ENCODE measurements around the gene FNDC8. TPM values are rescaled to one million over a fixed set of nuclear protein-coding genes. Genes with fewer than 3 reads are reported as not detected.
"Not testable (repeated sequence)": the region's sequence is repeated elsewhere in the genome, so short reads cannot be mapped to it uniquely, and the experiment has no call there.

The FNDC8 gene
- total RNA-seq, 1 experiment from 2014 or later = 0.55 TPM

DNA sequence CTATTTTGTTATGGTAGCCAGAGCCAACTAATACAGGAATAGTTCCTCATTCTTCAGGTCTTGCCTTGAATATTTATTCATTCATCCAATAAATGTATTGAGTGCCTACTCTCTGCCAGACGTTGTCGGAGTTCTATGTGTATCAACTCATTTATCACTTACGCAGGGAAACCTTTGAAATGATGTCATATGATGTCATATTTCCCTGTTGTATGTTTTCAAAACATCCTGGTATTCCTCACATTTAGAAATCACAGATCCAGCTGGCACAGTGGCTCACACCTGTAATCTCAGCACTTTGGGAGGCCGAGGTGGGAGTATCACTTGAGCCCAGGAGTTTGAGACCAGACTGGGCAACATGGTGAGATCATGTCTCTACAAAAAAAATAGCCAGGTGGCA, 23.4 kb downstream of the FNDC8 start:
- no peaks in the 10 kb centered on the region for H3K27me3 ChIP-seq (ENCODE audit: control insufficient read depth, insufficient read depth, low read length)
- no peak overlapping the region for H3K4me3 ChIP-seq (ENCODE audit: insufficient read depth, low read depth, low read length)
- H3K36me3 ChIP-seq (replicated peaks; ENCODE audit: control insufficient read depth, insufficient read depth, low read length) = no peaks in the 10 kb centered on the region
- DNase-seq = no peak

DNA sequence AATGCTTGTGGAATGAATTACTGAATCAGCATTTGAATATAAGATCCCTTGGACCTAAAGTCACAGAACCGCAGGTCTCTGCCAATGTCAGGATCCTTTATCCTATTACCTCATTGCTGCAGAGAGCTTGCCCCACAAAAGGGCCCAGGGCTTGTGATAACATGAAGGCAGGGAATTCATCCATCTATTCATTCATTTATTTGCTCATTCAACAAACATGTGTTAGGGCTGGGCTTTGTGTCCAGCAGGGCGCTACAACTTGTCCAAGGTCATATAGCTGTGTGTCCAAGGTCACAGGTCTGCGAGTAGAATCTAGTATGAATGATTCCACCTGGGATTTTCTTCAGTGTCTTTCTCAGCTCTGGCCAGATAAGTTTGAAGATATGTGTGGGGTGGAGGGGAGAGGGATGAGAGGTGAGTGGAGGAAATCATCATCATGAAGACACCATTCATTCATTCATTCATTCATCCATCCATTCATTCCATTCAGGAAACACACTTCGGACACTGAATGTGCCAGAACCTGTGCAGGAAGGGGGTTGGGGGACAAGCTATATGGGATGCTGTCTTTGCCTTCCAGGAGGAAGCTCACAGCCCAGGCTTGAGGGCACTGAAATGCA, 24.9 kb downstream of the FNDC8 start:
- Histone ChIP-seq H3K36me3 (replicated peaks; ENCODE audit: control insufficient read depth, insufficient read depth, low read length) (no peaks in the 10 kb centered on the region), H3K4me3 (ENCODE audit: insufficient read depth, low read depth, low read length) (no peak overlapping the region), H3K27me3 (ENCODE audit: control insufficient read depth, insufficient read depth, low read length) (no peaks in the 10 kb centered on the region)
- DNase-seq = no peak

DNA sequence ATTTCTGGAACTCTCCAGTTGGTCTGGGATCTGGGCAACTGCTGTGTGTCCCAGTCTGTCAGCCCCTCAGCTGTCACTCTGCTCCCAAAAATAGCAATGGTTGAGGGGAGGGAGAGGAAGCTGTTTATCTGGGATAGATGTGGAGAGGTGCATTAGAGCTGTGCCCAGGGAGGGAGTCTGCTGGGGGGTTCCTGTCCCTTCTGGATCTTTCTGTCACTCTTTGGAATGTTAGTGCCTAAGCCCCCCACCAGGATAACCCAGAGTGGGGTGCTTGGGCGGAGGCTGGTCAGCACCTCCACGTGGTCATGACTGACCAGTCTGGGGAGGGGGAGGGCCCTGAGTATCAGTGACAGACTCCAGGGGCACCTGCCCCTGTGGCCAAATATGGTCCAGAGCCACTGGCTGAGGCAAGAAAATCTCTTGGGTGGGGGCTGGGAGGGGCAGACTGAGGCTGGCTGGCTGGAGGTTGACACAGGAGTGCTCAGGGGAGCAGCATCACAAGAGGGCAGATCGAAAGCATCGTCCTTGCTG, 26.0 kb downstream of the FNDC8 start, which contains the start of gene UNC45B:
TSS of gene UNC45B (plus strand) at position 443 of the 531 bp plus-strand sequence. CDS start 447 bp downstream, outside the sequence.
- DNase-seq = no peak
- Histone ChIP-seq H3K27me3 (ENCODE audit: control insufficient read depth, insufficient read depth, low read length) (no peaks in the 10 kb centered on the region), H3K36me3 (replicated peaks; ENCODE audit: control insufficient read depth, insufficient read depth, low read length) (no peaks in the 10 kb centered on the region), H3K4me3 (ENCODE audit: insufficient read depth, low read depth, low read length) (no peak within 1 kb of the TSS)

DNA sequence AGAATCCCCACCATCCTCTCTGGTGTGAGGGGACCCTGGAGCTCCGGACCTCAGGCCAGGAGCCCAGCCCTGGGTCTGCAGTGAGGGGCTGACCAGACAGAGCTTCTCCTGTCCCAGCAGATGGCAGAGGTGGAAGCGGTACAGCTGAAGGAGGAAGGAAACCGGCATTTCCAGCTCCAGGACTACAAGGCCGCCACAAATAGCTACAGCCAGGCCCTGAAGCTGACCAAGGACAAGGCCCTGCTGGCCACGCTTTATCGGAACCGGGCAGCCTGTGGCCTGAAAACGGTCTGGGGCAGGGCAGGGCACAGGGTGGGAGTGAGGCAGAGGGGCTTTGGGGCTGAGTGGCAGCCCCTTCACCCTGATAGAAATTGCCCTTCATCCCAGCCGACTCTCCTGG, 26.7 kb downstream of the FNDC8 start:
- DNase-seq = no peak
- no peak overlapping the region for H3K4me3 ChIP-seq (ENCODE audit: insufficient read depth, low read depth, low read length)
- H3K36me3 ChIP-seq (replicated peaks; ENCODE audit: control insufficient read depth, insufficient read depth, low read length) = no peaks in the 10 kb centered on the region
- H3K27me3 ChIP-seq (ENCODE audit: control insufficient read depth, insufficient read depth, low read length) = no peaks in the 10 kb centered on the region

DNA sequence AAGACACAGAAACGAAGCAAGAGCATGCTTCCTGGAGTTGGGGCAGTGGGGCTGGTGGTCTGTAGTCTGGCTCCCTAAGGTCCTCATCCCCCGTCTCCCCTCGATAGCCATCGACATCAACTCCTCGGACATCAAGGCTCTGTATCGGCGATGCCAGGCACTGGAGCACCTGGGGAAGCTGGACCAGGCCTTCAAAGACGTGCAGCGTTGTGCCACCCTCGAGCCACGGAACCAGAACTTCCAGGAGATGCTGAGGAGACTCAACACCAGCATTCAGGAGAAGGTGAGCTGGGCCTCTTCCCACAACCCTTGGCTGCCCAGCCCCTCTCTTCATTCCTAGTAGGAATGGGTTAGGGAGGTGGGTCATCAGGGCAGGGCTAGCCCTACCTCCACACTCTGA, 28.5 kb downstream of the FNDC8 start:
- H3K36me3 ChIP-seq (replicated peaks; ENCODE audit: control insufficient read depth, insufficient read depth, low read length) = no peaks in the 10 kb centered on the region
- no peak for DNase-seq
- H3K27me3 ChIP-seq (ENCODE audit: control insufficient read depth, insufficient read depth, low read length) = no peaks in the 10 kb centered on the region
- no peak overlapping the region for H3K4me3 ChIP-seq (ENCODE audit: insufficient read depth, low read depth, low read length)

DNA sequence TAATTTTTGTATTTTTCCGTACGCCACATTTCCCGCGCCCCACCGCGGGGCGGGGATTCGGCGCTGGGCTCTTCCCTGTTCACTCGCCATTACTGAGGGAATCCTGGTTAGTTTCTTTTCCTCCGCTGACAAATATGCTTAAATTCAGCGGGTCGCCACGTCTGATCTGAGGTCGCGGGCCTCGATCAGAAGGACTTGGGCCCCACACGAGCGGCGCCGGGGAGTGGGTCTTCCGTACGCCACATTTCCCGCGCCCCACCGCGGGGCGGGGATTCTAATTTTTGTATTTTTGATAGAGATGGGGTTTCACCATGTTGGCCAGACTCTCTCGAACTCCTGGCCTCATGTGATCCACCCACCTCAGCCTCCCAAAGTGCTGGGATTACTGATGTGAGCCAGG, 29.7 kb downstream of the FNDC8 start:
- H3K4me3 ChIP-seq (ENCODE audit: insufficient read depth, low read depth, low read length); H3K27me3 ChIP-seq (ENCODE audit: control insufficient read depth, insufficient read depth, low read length); DNase-seq; H3K36me3 ChIP-seq (replicated peaks; ENCODE audit: control insufficient read depth, insufficient read depth, low read length): not testable (repeated sequence)

DNA sequence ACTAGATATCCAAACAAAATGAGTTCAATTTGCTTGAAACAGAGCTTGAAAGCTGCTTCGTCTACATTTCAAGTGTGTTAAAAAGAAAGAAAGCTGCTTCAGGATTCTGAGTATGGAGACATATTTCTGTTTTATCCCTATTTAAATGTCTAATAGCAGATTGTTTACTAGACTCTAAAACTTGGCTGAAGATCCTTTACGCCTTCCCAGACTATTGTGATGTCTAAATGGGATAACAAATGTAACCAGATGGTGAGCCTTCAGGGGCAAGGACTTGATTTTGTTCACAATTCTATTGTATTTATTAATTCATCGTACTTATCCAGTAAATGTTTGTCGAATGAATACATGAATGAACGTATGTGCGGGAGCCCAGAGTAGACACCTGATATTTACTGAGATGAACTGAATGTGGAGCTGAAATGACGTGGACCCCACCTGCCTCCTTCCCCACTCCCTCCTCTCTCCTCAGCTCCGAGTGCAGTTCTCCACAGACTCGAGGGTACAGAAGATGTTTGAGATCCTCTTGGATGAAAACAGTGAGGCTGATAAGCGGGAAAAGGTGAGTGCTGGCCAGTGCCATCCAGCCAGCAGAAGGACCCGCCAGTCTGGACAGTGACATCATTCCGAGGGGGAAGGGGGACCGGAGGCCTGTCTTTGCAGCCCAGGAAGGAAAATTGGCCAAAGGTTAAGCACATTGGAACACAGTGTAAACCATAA, 31.2 kb downstream of the FNDC8 start:
- no peak overlapping the region for H3K4me3 ChIP-seq (ENCODE audit: insufficient read depth, low read depth, low read length)
- DNase-seq = no peak
- H3K36me3 ChIP-seq (replicated peaks; ENCODE audit: control insufficient read depth, insufficient read depth, low read length) = no peaks in the 10 kb centered on the region
- H3K27me3 ChIP-seq (ENCODE audit: control insufficient read depth, insufficient read depth, low read length) = no peaks in the 10 kb centered on the region

DNA sequence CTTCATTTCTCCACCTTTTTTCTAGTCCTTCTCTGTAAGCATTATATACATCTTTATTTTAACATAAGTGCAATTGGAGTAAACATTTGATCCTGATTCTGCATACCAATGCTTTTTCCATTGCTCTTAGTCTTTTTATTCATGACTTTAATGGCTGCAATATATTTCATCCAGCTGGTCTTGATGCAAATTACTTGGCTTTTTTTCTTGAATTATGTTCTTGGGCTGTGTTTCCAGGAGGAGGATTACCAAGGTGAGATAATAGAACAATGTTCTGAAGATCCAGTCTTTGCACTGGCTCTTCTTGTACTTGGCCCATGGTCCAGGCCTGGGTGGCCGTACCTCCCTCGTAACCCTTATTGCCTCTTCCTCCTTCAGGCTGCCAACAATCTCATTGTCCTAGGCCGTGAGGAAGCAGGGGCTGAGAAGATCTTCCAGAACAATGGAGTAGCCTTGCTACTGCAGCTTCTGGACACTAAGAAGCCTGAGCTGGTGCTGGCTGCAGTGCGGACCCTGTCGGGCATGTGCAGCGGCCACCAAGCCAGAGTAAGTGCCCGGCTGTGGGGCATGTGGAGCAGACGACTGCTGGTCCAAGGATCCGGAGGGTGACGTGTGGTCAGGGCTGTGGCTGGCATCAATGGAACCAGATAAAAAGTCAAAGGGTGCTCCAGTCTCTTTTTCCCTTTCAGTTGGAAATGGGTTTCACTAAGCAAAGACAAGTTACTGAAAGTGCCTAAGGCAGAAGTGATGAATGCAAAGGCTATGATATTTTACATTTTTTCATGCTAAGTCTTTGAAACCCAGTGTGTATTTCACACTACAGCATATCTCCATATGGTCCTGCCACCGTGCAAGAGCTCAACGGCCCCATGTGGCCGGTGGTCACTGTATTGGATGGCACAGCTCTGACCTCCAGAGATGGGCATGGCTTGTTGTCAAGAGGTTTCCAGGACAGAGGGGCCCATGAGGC, 33.1 kb downstream of the FNDC8 start:
- DNase-seq = no peak
- Histone ChIP-seq H3K36me3 (replicated peaks; ENCODE audit: control insufficient read depth, insufficient read depth, low read length) (no peaks in the 10 kb centered on the region), H3K27me3 (ENCODE audit: control insufficient read depth, insufficient read depth, low read length) (no peaks in the 10 kb centered on the region), H3K4me3 (ENCODE audit: insufficient read depth, low read depth, low read length) (no peak overlapping the region)

DNA sequence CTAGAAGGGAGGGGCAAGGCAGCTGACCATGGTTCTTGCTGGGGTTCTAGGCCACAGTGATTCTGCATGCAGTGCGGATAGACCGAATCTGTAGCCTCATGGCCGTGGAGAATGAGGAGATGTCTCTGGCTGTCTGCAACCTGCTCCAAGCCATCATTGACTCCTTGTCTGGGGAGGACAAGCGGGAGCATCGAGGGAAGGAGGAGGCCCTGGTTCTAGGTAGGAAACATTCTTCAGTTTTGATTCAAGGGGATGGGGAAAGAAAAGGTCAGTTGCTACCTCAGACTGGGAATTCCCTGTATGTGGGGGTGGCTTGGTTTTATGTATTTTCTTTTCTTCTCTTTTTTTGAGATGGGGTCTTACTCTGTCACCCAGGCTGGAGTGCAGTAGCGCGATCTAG, 33.8 kb downstream of the FNDC8 start:
- H3K36me3 ChIP-seq (replicated peaks; ENCODE audit: control insufficient read depth, insufficient read depth, low read length) = no peaks in the 10 kb centered on the region
- H3K4me3 ChIP-seq (ENCODE audit: insufficient read depth, low read depth, low read length) = no peak overlapping the region

DNA sequence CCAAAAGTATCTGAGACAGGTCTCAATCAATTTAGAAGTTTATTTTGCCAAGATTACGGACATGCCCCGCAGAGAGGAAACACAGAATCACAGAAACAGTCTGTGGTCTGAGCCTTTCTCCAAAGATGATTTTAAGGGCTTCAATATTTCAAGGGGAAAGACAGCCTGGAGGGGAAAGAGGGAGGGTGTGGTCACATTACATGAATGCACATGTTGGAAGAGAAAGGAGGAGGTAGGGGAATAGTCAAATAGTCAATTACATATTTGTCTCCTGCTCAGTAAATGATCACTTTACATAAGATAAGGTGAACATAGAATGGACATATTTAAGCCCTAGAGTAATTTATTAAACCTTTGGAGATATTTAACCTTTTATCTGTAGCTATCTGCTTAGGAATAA, 38.5 kb downstream of the FNDC8 start:
- no peak for DNase-seq
- H3K36me3 ChIP-seq (replicated peaks; ENCODE audit: control insufficient read depth, insufficient read depth, low read length) = no peaks in the 10 kb centered on the region

More for the DNA sequence above, 33.8 kb downstream of the FNDC8 start:
- DNase-seq = no peak
- H3K27me3 ChIP-seq (ENCODE audit: control insufficient read depth, insufficient read depth, low read length) = no peaks in the 10 kb centered on the region

DNA sequence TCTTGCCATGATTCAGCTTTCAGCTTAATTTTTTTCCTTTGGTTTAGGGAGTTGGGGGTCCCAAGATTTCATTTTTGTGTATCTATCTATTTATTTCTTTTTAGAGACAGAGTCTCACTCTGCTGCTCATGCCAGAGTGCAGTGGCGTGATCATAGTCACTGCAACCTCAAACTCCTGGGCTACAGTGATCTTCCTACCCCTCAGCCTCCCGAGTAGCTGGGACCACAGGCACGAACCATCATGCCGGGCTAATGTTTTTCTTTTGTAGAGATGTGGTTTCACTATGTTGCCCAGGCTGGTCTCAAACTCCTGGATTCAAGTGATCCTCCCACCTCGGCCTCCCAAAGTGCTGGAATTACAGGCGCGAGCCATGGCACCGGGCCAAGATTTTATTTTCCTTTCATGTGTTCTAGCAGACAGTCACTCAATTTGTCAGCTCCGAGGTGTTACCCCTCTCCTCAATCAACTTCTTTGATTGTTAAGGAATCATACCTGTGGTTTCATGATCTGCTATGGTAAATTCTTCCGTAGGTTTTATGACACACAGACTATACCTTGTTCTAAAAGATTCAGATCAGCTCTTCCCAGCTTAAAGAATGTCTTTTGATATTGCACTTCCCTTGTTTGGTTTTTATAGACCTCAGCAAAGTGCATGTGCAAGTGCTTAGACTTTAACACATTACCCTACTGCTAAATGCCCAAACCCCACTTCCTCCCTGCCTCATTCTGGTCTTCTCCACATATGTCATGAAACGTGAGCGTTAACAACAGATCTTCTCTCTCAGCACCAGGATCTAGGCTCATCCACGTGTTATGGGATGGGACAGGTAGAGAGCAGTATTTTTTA, 39.2 kb downstream of the FNDC8 start:
- no peaks in the 10 kb centered on the region for H3K27me3 ChIP-seq (ENCODE audit: control insufficient read depth, insufficient read depth, low read length)
- no peak overlapping the region for H3K4me3 ChIP-seq (ENCODE audit: insufficient read depth, low read depth, low read length)
- DNase-seq = no peak
- no peaks in the 10 kb centered on the region for H3K36me3 ChIP-seq (replicated peaks; ENCODE audit: control insufficient read depth, insufficient read depth, low read length)

More for the DNA sequence above, 38.5 kb downstream of the FNDC8 start:
- no peak overlapping the region for H3K4me3 ChIP-seq (ENCODE audit: insufficient read depth, low read depth, low read length)
- no peaks in the 10 kb centered on the region for H3K27me3 ChIP-seq (ENCODE audit: control insufficient read depth, insufficient read depth, low read length)

DNA sequence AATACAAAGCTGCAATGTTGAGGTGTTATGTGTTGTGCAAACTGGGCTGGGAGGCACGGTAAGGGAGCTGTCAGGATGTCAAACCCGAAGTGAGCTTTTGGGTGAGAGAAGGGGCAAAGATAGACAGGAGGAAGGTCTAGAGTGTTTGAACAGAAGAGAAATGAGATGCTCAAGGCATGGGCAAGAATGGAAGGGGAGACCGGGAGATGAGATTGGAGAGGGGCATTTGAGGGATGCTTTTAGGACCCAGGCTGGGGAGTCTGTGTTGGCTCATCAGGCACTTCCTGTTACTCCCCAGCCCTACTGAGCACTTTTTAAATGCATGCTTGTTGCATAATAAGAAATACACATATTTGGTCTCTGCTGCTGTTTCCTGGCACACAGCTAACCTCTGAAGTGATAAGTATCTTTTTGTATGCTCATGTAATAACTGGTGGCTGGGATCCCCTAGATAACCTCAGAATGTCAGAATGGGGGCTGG, 39.9 kb downstream of the FNDC8 start:
- H3K27me3 ChIP-seq (ENCODE audit: control insufficient read depth, insufficient read depth, low read length) = no peaks in the 10 kb centered on the region
- no peak overlapping the region for H3K4me3 ChIP-seq (ENCODE audit: insufficient read depth, low read depth, low read length)
- no peaks in the 10 kb centered on the region for H3K36me3 ChIP-seq (replicated peaks; ENCODE audit: control insufficient read depth, insufficient read depth, low read length)
- no peak for DNase-seq

DNA sequence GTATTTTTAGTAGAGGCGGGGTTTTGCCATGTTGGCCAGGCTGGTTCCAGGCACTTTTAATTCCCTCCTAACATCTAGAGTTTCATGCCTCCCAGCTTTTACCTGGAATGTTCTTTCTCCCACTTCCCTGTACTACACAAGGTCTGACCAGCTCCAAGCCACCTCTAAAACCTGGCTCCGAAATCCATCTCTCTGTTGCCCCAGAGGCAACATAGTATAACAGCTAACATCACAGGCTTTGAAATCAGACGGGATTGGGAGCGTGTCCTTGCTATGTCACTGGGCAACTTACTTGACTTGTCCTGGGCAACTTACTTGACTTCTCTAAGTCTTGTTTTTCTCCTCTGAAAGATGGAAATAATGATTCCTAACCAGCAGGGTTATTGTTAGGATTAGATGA, 41.3 kb downstream of the FNDC8 start:
- no peaks in the 10 kb centered on the region for H3K36me3 ChIP-seq (replicated peaks; ENCODE audit: control insufficient read depth, insufficient read depth, low read length)
- H3K4me3 ChIP-seq (ENCODE audit: insufficient read depth, low read depth, low read length) = no peak overlapping the region

DNA sequence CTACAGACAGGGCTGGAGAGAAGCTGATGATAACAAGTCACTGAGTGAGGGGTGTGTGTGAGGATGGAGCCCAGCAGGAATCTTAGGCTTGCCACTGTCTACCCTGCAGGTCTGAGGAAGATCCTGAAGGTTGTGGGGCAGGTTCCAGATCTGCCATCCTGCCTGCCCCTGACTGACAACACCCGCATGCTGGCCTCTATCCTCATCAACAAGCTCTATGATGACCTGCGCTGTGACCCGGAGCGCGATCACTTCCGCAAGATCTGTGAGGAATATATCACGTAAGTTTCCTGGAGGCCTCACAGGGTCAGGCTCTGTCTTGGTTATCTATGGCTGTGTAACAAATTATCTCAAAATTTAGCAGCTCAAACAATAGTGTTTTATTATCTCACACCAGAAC, 42.5 kb downstream of the FNDC8 start:
- Histone ChIP-seq H3K27me3 (ENCODE audit: control insufficient read depth, insufficient read depth, low read length) (no peaks in the 10 kb centered on the region), H3K36me3 (replicated peaks; ENCODE audit: control insufficient read depth, insufficient read depth, low read length) (no peaks in the 10 kb centered on the region), H3K4me3 (ENCODE audit: insufficient read depth, low read depth, low read length) (no peak overlapping the region)
- DNase-seq = no peak

More for the DNA sequence above, 41.3 kb downstream of the FNDC8 start:
- DNase-seq = no peak
- no peaks in the 10 kb centered on the region for H3K27me3 ChIP-seq (ENCODE audit: control insufficient read depth, insufficient read depth, low read length)
